Mesenchymal stem cell (in vitro differentiated cells and primary cell): ENCODE data around the gene ME3.

Experiments
- DNase-seq: peaks from one replicate; pipeline ENCODE4 v3.0.0-alpha.2; 2013
- H2AFZ ChIP-seq: one replicate; pipeline ENCODE4 v1.6.1; 2013; ENCODE audit warnings: low read depth, mild to moderate bottlenecking, control low read depth, inconsistent platforms, low read length, moderate library complexity
- H2AK5ac ChIP-seq: 2 replicates; pipeline ENCODE4 v1.6.1; 2013; ENCODE audit warnings: low read length, moderate library complexity, mild to moderate bottlenecking, inconsistent platforms; ENCODE audit not compliant: severe bottlenecking
- H2BK120ac ChIP-seq: one replicate; pipeline ENCODE4 v1.6.1; 2013; ENCODE audit warnings: low read depth, mild to moderate bottlenecking, inconsistent platforms, low read length, moderate library complexity
- H2BK12ac ChIP-seq, 2 experiments: one replicate each; pipeline ENCODE4 v1.6.1; 2013; ENCODE audit warnings: inconsistent platforms in 2 of 2, low read length in 2 of 2, mild to moderate bottlenecking in 2 of 2, moderate library complexity in 2 of 2, control low read depth in 1 of 2
- H2BK15ac ChIP-seq: one replicate; pipeline ENCODE4 v1.6.1; 2013; ENCODE audit warnings: mild to moderate bottlenecking, low read depth, inconsistent platforms; ENCODE audit not compliant: poor library complexity, severe bottlenecking
- H2BK5ac ChIP-seq: 2 replicates; pipeline ENCODE4 v1.6.1; 2013; ENCODE audit warnings: low read depth, mild to moderate bottlenecking, low read length, control low read depth, inconsistent platforms; ENCODE audit not compliant: poor library complexity, severe bottlenecking
- H3K14ac ChIP-seq, 2 experiments: one replicate each; pipeline ENCODE4 v1.6.1; 2013; ENCODE audit warnings: inconsistent platforms in 2 of 2, low read length in 2 of 2, control low read depth in 1 of 2, mild to moderate bottlenecking in 1 of 2, moderate library complexity in 1 of 2
- H3K18ac ChIP-seq, 2 experiments: one replicate each; pipeline ENCODE4 v1.6.1; 2013; ENCODE audit warnings: inconsistent platforms in 2 of 2, low read length in 2 of 2, control low read depth in 1 of 2, low read depth in 1 of 2, mild to moderate bottlenecking in 1 of 2
- H3K23ac ChIP-seq, 2 experiments: one replicate each; pipeline ENCODE4 v1.6.1; 2013; ENCODE audit warnings: inconsistent platforms in 2 of 2, low read length in 2 of 2, mild to moderate bottlenecking in 2 of 2, moderate library complexity in 2 of 2, control low read depth in 1 of 2
- H3K27ac ChIP-seq: 2 replicates; pipeline ENCODE4 v1.5.1; 2013; ENCODE audit warnings: mild to moderate bottlenecking, moderate library complexity, low read length, control low read depth, inconsistent platforms; ENCODE audit not compliant: poor library complexity, severe bottlenecking
- H3K27me3 ChIP-seq, 2 experiments: 2 replicates each; pipeline versions ENCODE4 v1.6.1 to v1.7.0; 2013; ENCODE audit warnings: low read length in 2 of 2, mild to moderate bottlenecking in 2 of 2, moderate library complexity in 2 of 2, control low read depth in 1 of 2, inconsistent platforms in 1 of 2; ENCODE audit not compliant: control insufficient read depth in 1 of 2, insufficient read depth in 1 of 2
- H3K36me3 ChIP-seq, 2 experiments: 2 replicates each; pipeline versions ENCODE4 v1.6.1 to v1.7.0; 2013; ENCODE audit warnings: low read length in 2 of 2, control low read depth in 1 of 2, inconsistent platforms in 1 of 2, low read depth in 1 of 2, mild to moderate bottlenecking in 1 of 2; ENCODE audit not compliant: insufficient read depth in 2 of 2, control insufficient read depth in 1 of 2
- H3K4ac ChIP-seq, 2 experiments: one replicate each; pipeline ENCODE4 v1.6.1; 2013; ENCODE audit warnings: inconsistent platforms in 2 of 2, low read length in 2 of 2, mild to moderate bottlenecking in 2 of 2, moderate library complexity in 2 of 2, control low read depth in 1 of 2, low read depth in 1 of 2
- H3K4me1 ChIP-seq: 2 replicates; pipeline ENCODE4 v1.6.1; 2013; ENCODE audit warnings: low read depth, low read length, control low read depth; ENCODE audit not compliant: control insufficient read depth, insufficient read depth
- H3K4me2 ChIP-seq: 2 replicates; pipeline ENCODE4 v1.6.1; 2013; ENCODE audit warnings: low read length, mild to moderate bottlenecking, inconsistent platforms; ENCODE audit not compliant: poor library complexity, severe bottlenecking
- H3K4me3 ChIP-seq, 2 experiments: 2 replicates each; pipeline versions ENCODE4 v1.5.1 to v1.7.0; 2013; ENCODE audit warnings: low read length in 2 of 2, mild to moderate bottlenecking in 2 of 2, control low read depth in 1 of 2, low read depth in 1 of 2; ENCODE audit not compliant: insufficient read depth in 1 of 2
- H3K79me1 ChIP-seq: replicated peaks from 2 replicates; pipeline ENCODE4 v1.6.1; 2013; ENCODE audit warnings: mild to moderate bottlenecking, control low read depth, low read length, inconsistent platforms; ENCODE audit not compliant: poor library complexity, severe bottlenecking
- H3K9ac ChIP-seq: 2 replicates; pipeline ENCODE4 v1.7.0; 2013; ENCODE audit warnings: mild to moderate bottlenecking, low read length, moderate library complexity
- H3K9me3 ChIP-seq: 2 replicates; pipeline ENCODE4 v1.7.0; 2013; ENCODE audit warnings: mild to moderate bottlenecking, low read length; ENCODE audit not compliant: control insufficient read depth
- H4K8ac ChIP-seq: one replicate; pipeline ENCODE4 v1.6.1; 2013; ENCODE audit warnings: inconsistent platforms, mild to moderate bottlenecking, low read length, moderate library complexity
- H4K91ac ChIP-seq: one replicate; pipeline ENCODE4 v1.6.1; 2013; ENCODE audit warnings: mild to moderate bottlenecking, low read length, inconsistent platforms
- WGBS: methylation state at CpG from one replicate; pipeline ENCODE4 v1.1.7; 2013; ENCODE audit warnings: mixed read lengths; 5-methylcytosine and 5-hydroxymethylcytosine counted together

The ME3 gene

DNA sequence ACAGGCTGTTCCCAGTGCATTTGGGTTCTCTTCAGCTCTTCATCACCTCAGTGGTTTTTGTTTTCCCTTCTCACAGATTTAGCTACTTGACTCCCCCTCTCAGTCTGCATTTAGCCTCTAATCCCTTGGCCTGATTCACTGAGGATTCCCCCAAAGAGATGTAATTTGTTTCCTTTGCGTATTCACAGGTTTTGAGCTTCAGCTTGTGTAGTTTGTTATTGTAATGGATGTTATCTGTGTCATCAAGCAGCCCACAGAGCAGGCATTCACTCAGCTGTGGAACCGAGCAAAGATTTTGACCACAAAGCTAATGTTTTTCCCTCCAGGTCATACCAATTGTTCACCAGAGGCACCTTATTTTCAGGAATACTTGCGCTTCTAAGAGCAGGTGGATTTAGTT lies 6.4 kb upstream of the ME3 start:
- Histone ChIP-seq H2AFZ (no peak overlapping the region), H4K8ac (no peak overlapping the region), H2BK12ac (no peak overlapping the region), H3K27me3 (no peaks in the 10 kb centered on the region), H3K18ac (no peak overlapping the region), H3K23ac (no peak overlapping the region), H3K14ac (peak overlapping the region in 1 of 2 experiments; percentile 58), H2BK120ac (no peak overlapping the region), H2BK5ac (no peak overlapping the region), H2BK15ac (no peak overlapping the region), H3K4me2 (no peak overlapping the region), H4K91ac (no peak overlapping the region), H3K4me1 (peaks cover 8% of the 10 kb centered on the region), H3K79me1 (peaks cover 2% of the 10 kb centered on the region), H3K36me3 (no peaks in the 10 kb centered on the region), H3K9me3 (no peaks in the 10 kb centered on the region), H3K9ac (no peak overlapping the region), H3K27ac (peak overlapping the region; percentile 38), H3K4me3 (no peak overlapping the region), H3K4ac (no peak overlapping the region), H2AK5ac (no peak overlapping the region)
- peak; percentile 77 for DNase-seq
- WGBS, result 27% methylated on average over 3 of the region's 3 CpGs

DNA sequence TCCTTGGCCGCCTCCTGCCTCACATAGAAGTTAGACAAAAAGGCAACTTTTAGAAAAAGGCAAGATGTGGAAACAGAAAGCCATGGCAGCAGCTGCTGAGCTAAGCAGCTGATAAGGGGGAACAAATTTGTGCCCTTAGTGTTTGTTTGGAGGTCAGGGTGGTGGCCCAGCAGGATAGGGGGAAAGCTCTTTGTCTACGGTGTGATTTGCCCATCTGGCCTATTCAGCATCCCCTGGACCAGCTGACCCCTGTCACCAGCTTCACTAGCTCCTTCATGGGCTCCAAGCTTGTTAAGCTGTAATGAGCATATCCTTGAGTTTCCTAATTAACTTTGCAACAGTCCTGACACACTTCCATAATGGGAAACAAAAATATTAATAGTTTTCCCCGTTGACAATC lies 5.9 kb upstream of the ME3 start:
- peak overlapping the region; percentile 95 for H2AK5ac ChIP-seq
- WGBS, result 81% methylated on average over 3 of the region's 3 CpGs
- H3K4me2 ChIP-seq, result no peak overlapping the region
- H4K91ac ChIP-seq, result peak overlapping the region; percentile 30
- H3K9me3 ChIP-seq, result no peaks in the 10 kb centered on the region
- H3K4me3 ChIP-seq, result no peak overlapping the region
- H3K27ac ChIP-seq, result peak overlapping the region; percentile 44
- no peak overlapping the region for H2BK5ac ChIP-seq
- peak overlapping the region; percentile 10 to 88 for H2BK12ac ChIP-seq
- no peak overlapping the region for H4K8ac ChIP-seq
- H3K9ac ChIP-seq, result no peak overlapping the region
- H3K4ac ChIP-seq, result peak overlapping the region in 1 of 2 experiments; percentile 32
- peak overlapping the region; percentile 15 for H2BK15ac ChIP-seq
- H3K14ac ChIP-seq, result no peak overlapping the region
- H2AFZ ChIP-seq, result no peak overlapping the region
- H3K79me1 ChIP-seq, result peaks cover 2% of the 10 kb centered on the region
- peak overlapping the region; percentile 44 for H2BK120ac ChIP-seq
- no peaks in the 10 kb centered on the region for H3K36me3 ChIP-seq
- peaks cover 10% of the 10 kb centered on the region for H3K4me1 ChIP-seq
- DNase-seq, result no peak
- H3K18ac ChIP-seq, result peak overlapping the region in 1 of 2 experiments; percentile 43
- no peak overlapping the region for H3K23ac ChIP-seq
- H3K27me3 ChIP-seq, result no peaks in the 10 kb centered on the region

DNA sequence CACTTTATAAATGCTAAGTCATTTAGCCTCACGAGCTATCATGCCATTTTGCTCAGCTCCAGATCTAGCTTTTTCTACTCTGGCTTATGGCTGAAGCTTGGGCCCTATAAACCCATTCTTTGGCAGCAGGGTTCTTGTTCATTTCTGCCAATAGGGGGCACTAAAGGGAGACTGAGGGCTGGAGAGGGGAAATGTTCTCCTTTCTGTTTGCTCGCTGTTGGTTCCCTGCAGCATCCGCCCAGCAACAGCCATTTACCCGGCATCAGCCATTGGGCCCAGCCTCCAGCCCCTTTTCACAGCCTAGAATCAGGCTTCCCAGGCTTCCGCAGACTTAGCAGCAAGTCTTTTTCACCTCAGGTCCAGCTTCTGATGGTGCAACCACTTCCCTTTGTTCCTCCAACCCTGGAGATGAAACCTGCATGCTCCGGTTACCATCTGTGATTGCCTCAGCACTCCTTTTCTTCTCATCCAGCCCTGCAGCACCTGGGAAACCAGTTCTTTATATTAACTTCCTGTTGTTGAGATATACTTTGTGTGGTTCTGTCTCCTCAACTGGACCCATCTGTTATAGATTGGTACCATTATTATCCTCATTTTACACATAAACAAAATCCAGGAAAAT lies 4.2 kb upstream of the ME3 start:
- Histone ChIP-seq H3K18ac (no peak overlapping the region), H2AK5ac (peak overlapping the region; percentile 41), H4K8ac (no peak overlapping the region), H2BK12ac (peak overlapping the region in 1 of 2 experiments; percentile 29), H3K4me1 (peaks cover 17% of the 10 kb centered on the region), H2BK15ac (peak overlapping the region; percentile 75), H3K4ac (no peak overlapping the region), H3K36me3 (no peaks in the 10 kb centered on the region), H3K27me3 (no peaks in the 10 kb centered on the region), H2BK5ac (no peak overlapping the region), H3K14ac (no peak overlapping the region), H3K23ac (no peak overlapping the region), H2BK120ac (no peak overlapping the region), H3K27ac (no peak overlapping the region), H3K4me2 (no peak overlapping the region), H4K91ac (no peak overlapping the region), H3K9ac (no peak overlapping the region), H3K79me1 (peaks cover 4% of the 10 kb centered on the region), H3K4me3 (no peak overlapping the region), H3K9me3 (no peaks in the 10 kb centered on the region), H2AFZ (no peak overlapping the region)
- no peak for DNase-seq
- WGBS, result 88% methylated on average over 5 of the region's 6 CpGs

DNA sequence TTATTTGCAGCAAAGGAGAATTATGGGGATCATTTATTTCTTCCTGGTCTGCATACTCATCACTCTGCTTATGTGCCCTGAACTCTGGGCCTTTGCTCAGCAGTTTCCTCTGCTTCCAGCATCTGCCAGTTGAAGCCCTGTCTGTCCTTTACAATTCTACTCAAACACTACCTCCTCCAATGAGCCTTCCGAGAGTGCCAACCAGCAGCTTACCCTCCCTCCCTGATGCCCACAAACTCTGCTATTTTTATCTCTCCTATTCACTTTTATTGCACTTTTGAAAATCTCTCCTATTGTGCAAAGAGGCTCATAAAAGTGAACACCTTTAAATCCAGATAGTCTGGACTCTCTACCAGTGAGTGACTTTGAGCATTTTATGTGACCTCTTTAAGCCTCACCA lies 3.6 kb upstream of the ME3 start:
- Histone ChIP-seq H3K4me3 (no peak overlapping the region), H3K9ac (no peak overlapping the region), H3K36me3 (no peaks in the 10 kb centered on the region), H3K27me3 (no peaks in the 10 kb centered on the region), H3K4me2 (no peak overlapping the region), H3K4me1 (peaks cover 17% of the 10 kb centered on the region), H3K14ac (no peak overlapping the region), H2BK120ac (no peak overlapping the region), H2AK5ac (no peak overlapping the region), H3K18ac (no peak overlapping the region), H3K27ac (no peak overlapping the region), H3K23ac (no peak overlapping the region), H3K79me1 (peaks cover 8% of the 10 kb centered on the region), H2BK5ac (no peak overlapping the region), H4K91ac (no peak overlapping the region), H2BK15ac (no peak overlapping the region), H2BK12ac (no peak overlapping the region), H2AFZ (no peak overlapping the region), H4K8ac (no peak overlapping the region), H3K4ac (no peak overlapping the region), H3K9me3 (no peaks in the 10 kb centered on the region)
- DNase-seq, result no peak
- WGBS, result 82% methylated on average over 1 of the region's 1 CpG
